CD4-positive, alpha-beta T cell treated with Interferon gamma for 1 hour (primary cell): ENCODE results near the gene CHFR.
A peak's percentile ranks its signal among the peaks of the same experiment; 100 is the strongest.
"Not testable (repeated sequence)": the region's sequence is repeated elsewhere in the genome, so short reads cannot be mapped to it uniquely, and the experiment has no call there.

Experiments used
- DNase-seq: peaks from one replicate; pipeline ENCODE4 v3.0.0-alpha.2; 2020

The CHFR gene

GRCh38 chr12:132887513-132888351, at the start of gene CHFR:
Gene CHFR (minus strand): TSS chr12:132887605. CDS start chr12:132887328, 277 bp downstream.
- DNase-seq = peak; percentile 97

- not testable (repeated sequence) for DNase-seq
Measured at GRCh38 chr12:132936921-132937320, 49.5 kb upstream of the CHFR start.

GRCh38 chr12:132936163-132936562, 48.8 kb upstream of the CHFR start:
- no peak for DNase-seq

DNA sequence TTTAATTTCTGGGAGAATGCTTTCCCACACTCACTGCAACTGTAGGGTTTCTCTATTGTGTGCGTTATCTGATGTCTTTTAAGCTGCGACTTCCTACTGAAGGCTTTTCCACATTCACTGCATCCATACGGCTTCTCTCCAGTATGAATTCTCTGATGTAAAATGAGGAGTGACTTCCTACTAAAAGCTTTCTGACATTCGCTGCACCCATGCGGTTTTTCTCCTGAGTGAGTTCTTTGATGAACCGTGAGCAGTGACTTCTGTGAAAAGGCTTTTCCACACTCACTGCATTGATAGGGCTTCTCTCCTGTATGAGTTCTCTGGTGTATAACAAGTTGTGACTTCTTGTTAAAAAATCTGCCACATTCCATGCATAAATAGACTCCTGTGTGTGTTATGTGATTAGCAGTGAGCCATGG, 39.0 kb upstream of the CHFR start:
- no peak for DNase-seq

DNA sequence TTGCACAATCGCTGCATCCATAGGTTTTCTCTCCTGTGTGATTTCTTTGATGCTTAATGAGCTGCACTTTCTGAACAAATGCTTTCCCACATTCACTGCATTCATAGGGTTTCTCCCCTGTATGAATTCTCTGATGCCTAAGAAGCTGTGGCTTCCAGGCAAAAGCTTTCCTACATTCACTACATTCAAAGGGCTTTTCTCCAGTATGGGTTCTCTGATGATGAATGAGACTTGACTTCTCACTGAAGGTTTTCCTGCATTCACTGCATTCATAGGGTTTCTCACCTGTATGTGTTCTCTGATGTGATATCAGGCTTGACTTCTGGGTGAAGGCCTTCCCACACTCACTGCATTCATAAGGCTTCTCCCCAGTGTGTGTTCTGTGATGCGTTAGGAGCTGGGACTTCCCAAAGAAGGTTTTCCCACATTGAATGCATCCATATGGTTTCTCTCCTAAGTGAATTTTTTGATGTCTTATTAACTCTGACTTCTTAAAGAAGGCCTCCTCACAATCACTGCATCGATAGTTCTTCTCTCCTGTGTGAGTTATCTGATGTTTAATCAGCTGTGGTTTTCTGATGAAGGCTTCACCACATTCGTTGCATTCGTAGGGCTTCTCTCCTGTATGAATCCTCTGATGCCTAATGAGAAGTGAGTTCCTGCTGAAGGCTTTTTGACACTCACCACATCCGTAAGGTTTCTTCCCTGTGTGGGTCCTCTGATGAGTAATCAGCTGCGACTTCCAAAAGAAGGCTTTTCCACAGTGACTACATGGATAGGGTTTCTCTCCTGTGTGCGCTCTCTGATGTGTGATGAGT, 38.4 kb upstream of the CHFR start:
- DNase-seq = no peak

- DNase-seq = no peak
Measured at GRCh38 chr12:132924356-132924755, 37.0 kb upstream of the CHFR start.

- no peak for DNase-seq
Measured at GRCh38 chr12:132923356-132923909, 36.0 kb upstream of the CHFR start.

- no peak for DNase-seq
Measured at GRCh38 chr12:132922676-132923075, 35.3 kb upstream of the CHFR start.

GRCh38 chr12:132921685-132922084, 34.3 kb upstream of the CHFR start:
- no peak for DNase-seq

DNA sequence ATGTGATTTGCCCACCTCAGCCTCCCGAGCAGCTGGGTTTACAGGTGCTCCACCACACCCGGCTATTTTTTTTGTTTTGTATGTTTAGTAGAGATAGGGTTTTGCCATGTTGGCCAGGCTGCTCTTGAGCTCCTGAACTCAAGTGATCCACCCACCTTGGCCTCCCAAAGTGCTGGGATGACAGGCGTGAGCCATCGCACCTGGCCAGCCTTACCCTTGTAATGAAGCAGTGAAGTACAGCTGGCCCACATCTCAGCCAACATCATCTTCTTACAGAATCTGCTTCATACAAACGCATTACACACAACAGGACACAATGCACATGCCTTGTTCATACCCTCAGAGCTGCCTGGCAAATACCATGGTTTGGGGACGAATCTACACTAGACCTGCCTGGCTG, 31.3 kb upstream of the CHFR start:
- DNase-seq = no peak

DNA sequence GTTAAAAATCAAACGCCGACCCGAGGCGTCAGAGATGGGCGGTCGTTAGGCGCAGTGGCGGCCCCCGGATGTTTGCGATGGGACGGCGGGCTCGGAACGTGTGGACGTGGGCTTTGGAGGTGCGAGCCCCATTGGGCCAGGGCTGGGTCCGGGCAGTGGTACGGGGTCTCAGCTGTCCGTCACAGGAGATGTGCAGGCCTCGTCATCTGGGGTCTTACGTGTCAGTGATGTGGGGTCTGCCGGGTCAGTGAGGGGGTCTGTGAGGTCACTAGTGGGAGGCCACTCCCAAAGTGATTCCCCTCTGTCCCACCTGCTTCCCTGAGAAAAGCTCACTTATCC, 21.6 kb upstream of the CHFR start:
- DNase-seq = no peak

DNA sequence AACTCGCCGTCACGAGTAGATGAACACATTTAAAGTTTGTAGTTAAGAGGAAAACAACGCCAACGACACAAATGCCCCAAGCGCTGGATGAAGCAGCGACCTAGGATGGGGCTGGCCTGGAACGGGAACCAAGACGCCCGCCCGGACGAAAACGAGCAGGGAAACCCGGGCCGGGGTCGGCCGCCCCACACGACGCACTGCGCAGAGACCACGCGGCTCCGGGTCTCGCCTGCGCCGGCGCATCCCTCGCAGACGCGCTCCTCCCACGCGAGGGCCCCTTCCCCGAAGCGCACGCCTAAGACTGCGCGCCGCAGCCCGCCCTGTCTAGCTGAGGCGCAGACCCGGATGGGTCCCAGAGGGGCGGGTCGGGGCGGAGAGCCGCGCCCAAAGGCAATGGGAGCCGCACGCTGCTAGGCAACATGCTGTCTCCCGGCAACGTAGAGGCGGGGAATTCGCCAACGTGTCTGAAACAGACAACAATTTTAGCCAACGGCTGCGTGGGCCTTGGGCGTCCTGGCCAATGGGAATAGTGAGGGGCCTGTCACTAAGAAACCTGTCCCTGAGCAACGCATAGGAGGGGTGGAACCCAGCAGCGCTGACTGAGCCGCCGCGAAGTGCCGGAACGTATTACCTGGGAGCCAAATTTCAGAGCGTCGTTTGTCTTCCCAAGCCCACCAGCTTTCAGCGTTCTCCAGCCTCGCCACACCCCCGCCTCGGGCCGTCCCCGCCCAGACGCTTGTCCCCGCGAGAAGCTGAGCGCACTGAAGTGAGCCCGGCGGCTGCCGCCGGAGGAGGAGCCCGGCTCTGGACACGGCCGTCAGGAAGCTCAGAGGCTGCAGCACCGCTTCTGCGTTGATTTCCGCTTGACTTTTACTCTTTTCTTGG, 21.0 kb upstream of the CHFR start:
- peak; percentile 96 for DNase-seq

GRCh38 chr12:132907789-132908144, 20.4 kb upstream of the CHFR start:
- not testable (repeated sequence) for DNase-seq

DNA sequence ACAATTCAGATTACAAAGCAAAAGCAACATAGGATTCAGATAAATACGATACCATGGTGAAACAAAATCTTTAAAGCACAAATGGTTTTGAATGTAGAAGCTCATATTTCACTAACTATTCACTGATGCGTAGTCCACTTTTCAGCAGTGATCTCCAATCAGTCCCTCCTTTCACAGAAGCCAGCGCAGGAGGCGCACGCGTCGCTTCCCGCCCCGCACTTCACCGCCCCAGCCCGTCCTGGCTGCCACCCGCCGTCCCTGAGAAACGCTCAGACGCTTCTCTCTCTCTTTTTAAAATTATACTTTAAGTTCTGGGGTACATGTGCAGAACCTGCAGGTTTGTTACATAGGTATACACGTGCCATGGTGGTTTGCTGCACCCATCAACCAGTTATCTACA, 19.8 kb upstream of the CHFR start:
- no peak for DNase-seq

DNA sequence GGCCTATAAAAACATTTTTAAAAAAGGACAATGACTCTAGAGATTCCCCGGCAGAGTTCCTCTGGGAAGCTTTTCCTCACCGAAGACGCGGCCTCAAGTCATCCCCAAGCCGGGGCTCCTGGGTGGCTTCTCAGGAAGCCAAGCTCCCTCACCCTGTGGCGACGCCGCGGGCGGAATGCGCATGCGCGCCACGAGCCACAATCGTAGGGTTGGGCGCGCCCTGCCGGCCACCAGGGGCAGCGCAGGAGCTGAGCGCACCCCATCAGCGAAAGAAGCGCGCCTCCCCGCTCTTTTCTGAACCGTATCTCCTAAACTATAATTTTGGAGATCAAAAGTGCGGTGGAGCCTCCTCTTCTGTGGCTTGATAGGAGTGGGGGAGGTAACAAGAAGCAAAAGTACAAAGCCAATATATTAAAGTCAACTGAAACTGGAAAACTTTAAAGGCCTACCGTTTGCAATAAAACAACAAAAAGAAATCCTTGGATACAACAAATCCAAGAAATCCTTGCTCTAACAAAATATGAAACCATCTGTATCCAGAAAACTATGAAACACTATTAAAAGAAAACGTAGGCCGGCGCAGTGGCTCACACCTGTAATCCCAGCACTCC, 17.4 kb upstream of the CHFR start:
- peak; percentile 86 for DNase-seq

GRCh38 chr12:132899033-132899432, 11.6 kb upstream of the CHFR start:
- DNase-seq = no peak

DNA sequence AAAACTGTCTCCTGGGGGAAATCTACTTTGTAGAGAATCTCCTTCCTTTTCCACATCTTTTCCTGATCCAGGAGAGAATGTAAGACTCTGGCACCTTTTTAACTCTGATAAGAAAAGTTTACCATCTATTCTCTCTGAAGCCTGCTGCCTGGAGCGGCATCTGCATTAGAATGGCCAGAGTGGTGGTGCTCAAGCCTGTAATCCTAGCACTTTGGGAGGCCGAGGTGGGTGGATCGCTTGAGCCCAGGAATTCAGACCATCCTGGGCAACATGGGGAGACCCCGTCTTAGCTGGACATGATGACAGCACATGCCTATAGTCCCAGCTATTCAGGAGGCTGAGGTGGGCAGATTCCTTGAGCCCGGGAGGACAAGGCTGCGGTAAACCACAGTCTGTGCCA, 1.4 kb upstream of the CHFR start:
- DNase-seq = no peak

- no peak for DNase-seq
Measured at GRCh38 chr12:132886529-132887477, 602 bp downstream of the CHFR start.

- DNase-seq = no peak
Measured at GRCh38 chr12:132881818-132882217, 5.6 kb downstream of the CHFR start.

DNA sequence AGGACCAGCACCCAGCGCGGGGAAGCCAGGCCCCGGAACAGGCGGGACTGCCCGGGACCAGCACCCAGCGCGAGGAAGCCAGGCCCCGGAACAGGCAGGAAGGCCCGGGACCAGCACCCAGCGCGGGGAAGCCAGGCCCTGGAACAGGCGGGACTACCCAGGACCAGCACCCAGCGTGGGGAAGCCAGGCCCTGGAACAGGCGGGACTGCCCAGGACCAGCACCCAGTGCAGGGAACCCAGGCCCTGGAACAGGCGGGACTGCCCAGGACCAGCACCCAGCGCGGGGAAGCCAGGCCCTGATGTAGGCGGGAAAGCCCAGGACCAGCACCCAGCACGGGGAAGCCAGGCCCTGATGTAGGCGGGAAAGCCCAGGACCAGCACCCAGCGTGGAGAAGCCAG, 12.8 kb downstream of the CHFR start:
- DNase-seq = not testable (repeated sequence)

GRCh38 chr12:132874175-132874574, 13.2 kb downstream of the CHFR start:
- no peak for DNase-seq
